NT2/D1 (cell line): Measurements from ENCODE around the gene EFNA3.

Experiments used
- SUZ12 ChIP-seq: IDR thresholded peaks from 2 replicates; pipeline ENCODE4 v1.6.1; 2011; ENCODE audit not compliant: insufficient read length, insufficient read depth; ENCODE audit errors: extremely low read depth
- YY1 ChIP-seq: IDR thresholded peaks from 2 replicates; pipeline ENCODE4 v1.6.1; 2011; ENCODE audit not compliant: insufficient read length, insufficient read depth

DNA sequence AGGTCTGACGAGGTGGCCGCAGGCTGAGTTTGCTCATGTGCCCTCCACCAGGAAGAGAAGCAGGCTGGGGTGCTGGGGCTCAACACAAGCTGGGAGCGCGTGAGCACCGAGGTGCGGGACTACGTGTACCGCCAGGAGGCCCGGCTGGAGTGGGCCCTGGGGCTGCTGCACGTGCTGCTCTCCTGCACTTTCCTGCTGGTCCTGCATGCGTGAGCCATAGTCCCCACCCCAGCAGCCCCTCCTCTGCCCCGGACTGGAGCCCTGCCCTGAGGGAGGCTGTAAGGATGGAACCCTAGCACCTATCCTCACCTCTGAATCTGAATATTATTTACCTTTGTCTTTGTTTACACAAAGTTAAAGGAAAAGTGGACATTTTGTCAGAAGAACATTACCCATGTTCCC, 35.3 kb upstream of the EFNA3 start:
- TF ChIP-seq YY1 (no peak), SUZ12 (no peak)
